Thyroid gland (tissue), 4 donors: ENCODE results near the gene LRMDA.

Experiments used
- POLR2A ChIP-seq, 2 donors: fragments of 450-650 bp; IDR thresholded peaks; one replicate each; pipeline ENCODE4 v1.6.1; 2017; ENCODE audit warnings: antibody characterized with exemption in 2 of 2, mild to moderate bottlenecking in 2 of 2, moderate library complexity in 1 of 2
- TF ChIP-seq, protein P1 (sequence below), 6 experiments: fragments of 200-600 bp in 3 of 6; fragments of 450-650 bp in 3 of 6; sonication (generic) in 3 of 6; IDR thresholded peaks; one replicate each; pipeline ENCODE4 v1.5.1; 2016 to 2019; ENCODE audit warnings: antibody characterized with exemption in 6 of 6, mild to moderate bottlenecking in 2 of 6, inconsistent platforms in 1 of 6, moderate library complexity in 1 of 6

DNA sequence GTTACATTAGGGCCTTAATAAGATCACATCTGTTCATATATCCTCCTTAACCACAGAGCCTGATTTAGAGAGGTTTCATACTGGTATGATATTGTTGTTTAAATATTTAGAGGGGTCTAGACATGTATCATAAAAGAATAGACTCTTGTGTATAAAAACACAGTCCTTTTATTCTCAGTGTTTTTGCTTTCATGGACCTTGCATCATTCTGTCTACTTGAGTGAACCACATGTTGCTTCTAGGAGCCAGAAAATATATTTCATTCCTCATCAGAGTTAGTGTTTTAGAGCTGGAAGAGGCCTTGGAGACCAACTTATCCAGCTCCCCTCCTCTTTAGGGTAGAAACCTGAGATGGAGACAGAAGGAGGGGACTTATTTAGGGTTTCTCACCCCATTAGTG lies 312.8 kb downstream of the LRMDA start:
- TF ChIP-seq, protein P1, sequence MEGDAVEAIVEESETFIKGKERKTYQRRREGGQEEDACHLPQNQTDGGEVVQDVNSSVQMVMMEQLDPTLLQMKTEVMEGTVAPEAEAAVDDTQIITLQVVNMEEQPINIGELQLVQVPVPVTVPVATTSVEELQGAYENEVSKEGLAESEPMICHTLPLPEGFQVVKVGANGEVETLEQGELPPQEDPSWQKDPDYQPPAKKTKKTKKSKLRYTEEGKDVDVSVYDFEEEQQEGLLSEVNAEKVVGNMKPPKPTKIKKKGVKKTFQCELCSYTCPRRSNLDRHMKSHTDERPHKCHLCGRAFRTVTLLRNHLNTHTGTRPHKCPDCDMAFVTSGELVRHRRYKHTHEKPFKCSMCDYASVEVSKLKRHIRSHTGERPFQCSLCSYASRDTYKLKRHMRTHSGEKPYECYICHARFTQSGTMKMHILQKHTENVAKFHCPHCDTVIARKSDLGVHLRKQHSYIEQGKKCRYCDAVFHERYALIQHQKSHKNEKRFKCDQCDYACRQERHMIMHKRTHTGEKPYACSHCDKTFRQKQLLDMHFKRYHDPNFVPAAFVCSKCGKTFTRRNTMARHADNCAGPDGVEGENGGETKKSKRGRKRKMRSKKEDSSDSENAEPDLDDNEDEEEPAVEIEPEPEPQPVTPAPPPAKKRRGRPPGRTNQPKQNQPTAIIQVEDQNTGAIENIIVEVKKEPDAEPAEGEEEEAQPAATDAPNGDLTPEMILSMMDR (IDR thresholded peaks at IDR 0.05) = no peak
- TF ChIP-seq POLR2A (IDR thresholded peaks at IDR 0.05) = no peak
